ENCODE results near the gene SMG6. TPM values are rescaled to one million over a fixed set of nuclear protein-coding genes. Genes with fewer than 3 reads are reported as not detected.

Gene SMG6
- total and polyA plus RNA-seq, 2 experiments from 2014 or later, result 23.0 to 50.8 TPM

DNA sequence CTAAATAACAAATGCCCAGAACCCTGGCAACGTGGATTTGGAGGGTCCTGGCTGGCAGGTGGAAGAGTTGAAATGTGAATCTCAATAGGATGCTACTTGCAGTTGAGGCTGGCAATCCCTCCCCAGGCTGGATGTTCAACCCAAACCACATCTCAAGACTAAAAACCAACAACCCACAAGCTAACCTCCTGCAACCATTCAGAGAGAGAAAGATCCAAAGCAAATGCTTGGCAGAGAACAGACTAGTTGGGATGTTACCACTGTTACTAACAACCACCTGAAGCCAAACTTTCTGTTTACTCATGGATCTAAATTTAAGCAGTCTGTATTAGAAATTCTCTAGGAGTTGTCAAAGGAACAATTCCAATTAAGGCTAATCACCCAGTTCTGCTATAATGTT is 27.9 kb downstream of the SMG6 start:
- no peak for DNase-seq (ENCODE audit: low read depth in 1 of 2, low spot score in 1 of 2)
- H3K27me3 ChIP-seq, result no peaks in the 10 kb centered on the region
- no peaks in the 10 kb centered on the region for H3K4me1 ChIP-seq (ENCODE audit: low read depth)
- H3K27ac ChIP-seq, result no peak overlapping the region
- no peak overlapping the region for H3K4me3 ChIP-seq
- H3K36me3 ChIP-seq, result peaks cover 39% of the 10 kb centered on the region
- TF ChIP-seq CTCF (IDR thresholded peaks at IDR 0.05; ENCODE audit: low read depth, low read length), result no peak
- no peaks in the 10 kb centered on the region for H3K9me3 ChIP-seq (ENCODE audit: low read depth)

- DNase-seq (ENCODE audit: low read depth in 1 of 2, low spot score in 1 of 2), result no peak
- no peak for TF ChIP-seq CTCF (IDR thresholded peaks at IDR 0.05; ENCODE audit: low read depth, low read length)
- H3K27me3 ChIP-seq, result no peaks in the 10 kb centered on the region
- H3K36me3 ChIP-seq, result peaks cover 26% of the 10 kb centered on the region
- no peak overlapping the region for H3K27ac ChIP-seq
- no peaks in the 10 kb centered on the region for H3K4me1 ChIP-seq (ENCODE audit: low read depth)
- no peak overlapping the region for H3K4me3 ChIP-seq
- no peaks in the 10 kb centered on the region for H3K9me3 ChIP-seq (ENCODE audit: low read depth)
Measured at GRCh38 chr17:2274414-2274813, 29.2 kb downstream of the SMG6 start.

DNA sequence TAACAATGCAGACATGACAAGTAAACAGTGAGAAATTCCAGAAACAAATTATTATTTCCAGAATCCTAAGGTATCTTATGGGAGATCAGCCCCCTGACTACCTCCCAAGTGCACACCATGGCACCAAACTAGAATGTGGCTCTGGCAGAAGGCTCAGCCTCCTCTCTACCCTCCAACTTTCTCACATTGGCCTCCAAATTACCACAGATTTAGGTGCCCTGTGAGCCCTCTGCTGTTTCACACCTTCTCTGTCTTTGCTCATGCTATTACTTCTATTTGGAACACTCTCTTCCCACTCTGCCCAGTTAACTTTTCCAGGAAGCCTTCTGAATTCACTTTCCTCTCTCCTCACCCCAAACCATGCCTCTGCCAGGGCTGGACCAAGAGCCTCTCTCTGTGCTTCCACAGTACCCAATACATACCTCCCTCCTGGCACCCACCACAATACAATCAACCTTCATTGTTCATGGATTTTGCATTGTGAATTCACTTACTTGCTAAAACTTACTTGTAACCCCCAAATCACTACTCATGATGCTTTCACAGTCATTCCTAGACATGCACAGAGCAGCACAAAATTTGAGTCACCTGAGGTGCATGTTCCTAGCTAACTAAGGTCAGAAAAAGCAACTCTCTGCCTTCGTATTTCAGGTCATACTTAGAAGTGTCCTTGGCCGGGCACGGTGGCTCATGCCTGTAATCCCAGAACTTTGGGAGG is 31.4 kb downstream of the SMG6 start:
- no peak for TF ChIP-seq CTCF (IDR thresholded peaks at IDR 0.05; ENCODE audit: low read depth, low read length)
- Histone ChIP-seq H3K27ac (no peak overlapping the region), H3K27me3 (no peaks in the 10 kb centered on the region), H3K4me1 (ENCODE audit: low read depth) (peaks cover 3% of the 10 kb centered on the region), H3K36me3 (peaks cover 13% of the 10 kb centered on the region), H3K4me3 (no peak overlapping the region), H3K9me3 (ENCODE audit: low read depth) (no peaks in the 10 kb centered on the region)
- DNase-seq (ENCODE audit: low read depth in 1 of 2, low spot score in 1 of 2), result no peak

DNA sequence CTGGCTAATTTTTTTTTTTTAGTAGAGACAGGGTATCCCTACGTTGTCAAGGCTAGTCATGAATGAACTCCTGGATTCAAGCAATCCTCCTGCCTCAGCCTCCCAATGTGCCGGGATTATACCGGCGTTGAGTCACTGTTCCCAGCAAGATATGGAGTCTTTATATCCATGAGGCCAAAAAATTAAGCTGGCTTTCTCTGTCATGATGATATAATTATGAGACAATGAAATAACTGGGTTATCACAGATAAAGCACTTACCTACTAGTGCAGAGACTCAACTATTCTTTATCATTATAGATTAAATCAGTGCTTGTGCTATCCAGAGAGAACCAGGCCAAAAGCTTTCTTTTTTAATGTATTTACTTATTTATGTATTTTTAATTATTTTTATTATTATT is 36.2 kb downstream of the SMG6 start:
- Histone ChIP-seq H3K4me3 (no peak overlapping the region), H3K36me3 (peaks cover 4% of the 10 kb centered on the region), H3K27ac (peak overlapping the region; percentile 72), H3K4me1 (ENCODE audit: low read depth) (peaks cover 27% of the 10 kb centered on the region), H3K9me3 (ENCODE audit: low read depth) (no peaks in the 10 kb centered on the region), H3K27me3 (no peaks in the 10 kb centered on the region)
- no peak for TF ChIP-seq CTCF (IDR thresholded peaks at IDR 0.05; ENCODE audit: low read depth, low read length)
- DNase-seq (ENCODE audit: low read depth in 1 of 2, low spot score in 1 of 2), result peak in 1 of 2 donors; percentile 35

DNA sequence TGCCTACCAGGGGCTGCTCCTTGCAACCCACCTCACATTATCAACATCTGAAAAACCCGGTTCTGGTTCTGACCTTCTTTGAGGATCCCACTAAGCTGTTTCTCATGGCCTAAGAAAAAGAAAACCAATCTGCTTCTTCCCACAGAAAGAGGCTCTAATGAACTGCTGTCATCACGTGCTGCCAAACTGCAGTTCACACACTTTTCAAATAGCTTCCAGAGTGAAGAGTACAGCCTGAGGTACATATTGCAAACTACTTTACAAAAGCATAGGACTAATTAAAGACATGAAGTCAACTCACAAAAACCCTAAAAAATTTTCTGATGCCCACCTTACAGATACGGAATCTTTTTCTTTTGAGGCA is 36.7 kb downstream of the SMG6 start:
- peak in 1 of 2 donors; percentile 59 for DNase-seq (ENCODE audit: low read depth in 1 of 2, low spot score in 1 of 2)
- Histone ChIP-seq H3K9me3 (ENCODE audit: low read depth) (no peaks in the 10 kb centered on the region), H3K36me3 (peaks cover 2% of the 10 kb centered on the region), H3K4me3 (no peak overlapping the region), H3K4me1 (ENCODE audit: low read depth) (peaks cover 27% of the 10 kb centered on the region), H3K27ac (peak overlapping the region; percentile 72), H3K27me3 (no peaks in the 10 kb centered on the region)
- TF ChIP-seq CTCF (IDR thresholded peaks at IDR 0.05; ENCODE audit: low read depth, low read length), result no peak

All from cardiac muscle cell (in vitro differentiated cells and primary cell).